C4-2B (cell line): ENCODE measurements around the gene BLOC1S1.

Experiments
- CTCF ChIP-seq: fragments of 450-650 bp; conservative IDR thresholded peaks from 2 replicates; pipeline ENCODE4 v1.5.1; 2017; ENCODE audit warnings: mild to moderate bottlenecking
- ZFX ChIP-seq: fragments of 450-650 bp; IDR thresholded peaks from 2 replicates; pipeline ENCODE4 v1.6.1; 2017

GRCh38 chr12:55741931-55742680, 26.3 kb downstream of the BLOC1S1 start:
- no peak for TF ChIP-seq ZFX
- TF ChIP-seq CTCF, result no peak
